ENCODE data around the gene GRIA1.

The GRIA1 gene

DNA sequence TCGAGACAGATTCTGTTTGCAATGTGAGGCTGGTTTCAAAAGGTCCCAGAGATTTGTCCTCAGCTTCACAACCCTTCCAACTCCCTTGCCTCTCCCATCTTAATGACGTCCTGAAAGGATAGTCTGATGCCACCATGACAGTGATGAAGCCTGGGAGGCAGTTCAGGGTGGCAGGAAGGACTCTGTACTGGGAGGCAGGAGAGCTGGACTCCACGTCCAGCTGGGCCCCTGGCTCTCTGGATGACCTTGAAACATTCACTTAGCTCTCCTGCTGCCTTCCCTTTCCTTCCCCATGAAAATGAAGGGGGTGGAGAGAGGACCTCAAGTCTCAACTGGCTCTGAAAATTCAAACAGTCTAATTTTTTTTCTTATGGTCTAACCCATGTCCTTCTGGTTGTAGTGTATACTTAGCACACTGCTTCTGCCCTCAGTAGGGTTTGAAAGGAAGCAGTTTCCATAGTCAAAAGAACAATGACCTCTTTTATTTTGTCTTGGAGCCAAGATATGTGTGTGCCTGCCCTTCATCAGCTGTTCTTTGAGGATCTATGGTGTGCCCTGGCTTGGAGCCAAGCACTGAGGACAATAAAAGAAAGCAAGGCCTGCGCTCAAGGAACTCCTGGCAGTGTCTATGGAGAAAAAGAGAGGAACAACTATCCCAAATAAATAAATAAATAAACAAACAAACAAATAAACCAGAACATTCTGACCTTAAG lies 188.3 kb downstream of the GRIA1 start:
- no peaks in the 10 kb centered on the region for H3K9me2 ChIP-seq (replicated peaks; ENCODE audit: insufficient read depth, low read length)
- H3K27me3 ChIP-seq (replicated peaks; ENCODE audit: insufficient read depth, low read length), result no peaks in the 10 kb centered on the region
- H3K36me3 ChIP-seq (replicated peaks; ENCODE audit: insufficient read depth, low read length), result no peaks in the 10 kb centered on the region
- no peak for DNase-seq
- no peaks in the 10 kb centered on the region for H3K4me1 ChIP-seq (ENCODE audit: low read length)
- no peaks in the 10 kb centered on the region for H3K9me3 ChIP-seq (replicated peaks; ENCODE audit: insufficient read depth, low read length)
- H3K4me2 ChIP-seq (ENCODE audit: low read depth, low read length), result no peak overlapping the region
- H2AFZ ChIP-seq (ENCODE audit: low read length), result no peak overlapping the region
- H4K20me1 ChIP-seq (ENCODE audit: insufficient read depth, low read length), result no peaks in the 10 kb centered on the region
- H3K27ac ChIP-seq (ENCODE audit: low read length), result no peak overlapping the region
- H3K4me3 ChIP-seq (ENCODE audit: low read length), result no peak overlapping the region
- no peaks in the 10 kb centered on the region for H3K79me2 ChIP-seq (ENCODE audit: low read length)
- H3F3A ChIP-seq (ENCODE audit: insufficient read depth, low read length), result no peaks in the 10 kb centered on the region
- H3K9ac ChIP-seq (ENCODE audit: low read length), result no peak overlapping the region
- TF ChIP-seq EZH2phosphoT487 (IDR thresholded peaks at IDR 0.05; ENCODE audit: low read length), result no peak
- no peak for TF ChIP-seq EZH2 (optimal IDR thresholded peaks at IDR 0.05; ENCODE audit: low read depth, low read length)
- TF ChIP-seq, protein P1, sequence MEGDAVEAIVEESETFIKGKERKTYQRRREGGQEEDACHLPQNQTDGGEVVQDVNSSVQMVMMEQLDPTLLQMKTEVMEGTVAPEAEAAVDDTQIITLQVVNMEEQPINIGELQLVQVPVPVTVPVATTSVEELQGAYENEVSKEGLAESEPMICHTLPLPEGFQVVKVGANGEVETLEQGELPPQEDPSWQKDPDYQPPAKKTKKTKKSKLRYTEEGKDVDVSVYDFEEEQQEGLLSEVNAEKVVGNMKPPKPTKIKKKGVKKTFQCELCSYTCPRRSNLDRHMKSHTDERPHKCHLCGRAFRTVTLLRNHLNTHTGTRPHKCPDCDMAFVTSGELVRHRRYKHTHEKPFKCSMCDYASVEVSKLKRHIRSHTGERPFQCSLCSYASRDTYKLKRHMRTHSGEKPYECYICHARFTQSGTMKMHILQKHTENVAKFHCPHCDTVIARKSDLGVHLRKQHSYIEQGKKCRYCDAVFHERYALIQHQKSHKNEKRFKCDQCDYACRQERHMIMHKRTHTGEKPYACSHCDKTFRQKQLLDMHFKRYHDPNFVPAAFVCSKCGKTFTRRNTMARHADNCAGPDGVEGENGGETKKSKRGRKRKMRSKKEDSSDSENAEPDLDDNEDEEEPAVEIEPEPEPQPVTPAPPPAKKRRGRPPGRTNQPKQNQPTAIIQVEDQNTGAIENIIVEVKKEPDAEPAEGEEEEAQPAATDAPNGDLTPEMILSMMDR (IDR thresholded peaks at IDR 0.05; ENCODE audit: low read length), result no peak

GRCh38 chr5:153690236-153690635 lies 199.8 kb downstream of the GRIA1 start:
- Histone ChIP-seq H4K20me1 (ENCODE audit: insufficient read depth, low read length) (no peaks in the 10 kb centered on the region), H3K9me3 (replicated peaks; ENCODE audit: insufficient read depth, low read length) (no peaks in the 10 kb centered on the region), H3K27me3 (replicated peaks; ENCODE audit: insufficient read depth, low read length) (no peaks in the 10 kb centered on the region), H3K4me1 (ENCODE audit: low read length) (no peaks in the 10 kb centered on the region), H3K4me2 (ENCODE audit: low read depth, low read length) (no peak overlapping the region), H3K79me2 (ENCODE audit: low read length) (no peaks in the 10 kb centered on the region), H3K9me2 (replicated peaks; ENCODE audit: insufficient read depth, low read length) (no peaks in the 10 kb centered on the region), H3K9ac (ENCODE audit: low read length) (no peak overlapping the region), H2AFZ (ENCODE audit: low read length) (no peak overlapping the region), H3F3A (ENCODE audit: insufficient read depth, low read length) (no peaks in the 10 kb centered on the region), H3K27ac (ENCODE audit: low read length) (no peak overlapping the region), H3K36me3 (replicated peaks; ENCODE audit: insufficient read depth, low read length) (no peaks in the 10 kb centered on the region), H3K4me3 (ENCODE audit: low read length) (no peak overlapping the region)
- TF ChIP-seq EZH2 (optimal IDR thresholded peaks at IDR 0.05; ENCODE audit: low read depth, low read length) (no peak), EZH2phosphoT487 (IDR thresholded peaks at IDR 0.05; ENCODE audit: low read length) (no peak)
- TF ChIP-seq, protein P1 (IDR thresholded peaks at IDR 0.05; ENCODE audit: low read length), result no peak
- no peak for DNase-seq

- Histone ChIP-seq H3K9ac (ENCODE audit: low read length) (no peak overlapping the region), H3K27me3 (replicated peaks; ENCODE audit: insufficient read depth, low read length) (no peaks in the 10 kb centered on the region), H3F3A (ENCODE audit: insufficient read depth, low read length) (no peaks in the 10 kb centered on the region), H3K27ac (ENCODE audit: low read length) (no peak overlapping the region), H3K9me3 (replicated peaks; ENCODE audit: insufficient read depth, low read length) (no peaks in the 10 kb centered on the region), H3K4me1 (ENCODE audit: low read length) (no peaks in the 10 kb centered on the region), H3K9me2 (replicated peaks; ENCODE audit: insufficient read depth, low read length) (no peaks in the 10 kb centered on the region), H4K20me1 (ENCODE audit: insufficient read depth, low read length) (no peaks in the 10 kb centered on the region), H2AFZ (ENCODE audit: low read length) (no peak overlapping the region), H3K4me3 (ENCODE audit: low read length) (no peak overlapping the region), H3K4me2 (ENCODE audit: low read depth, low read length) (no peak overlapping the region), H3K36me3 (replicated peaks; ENCODE audit: insufficient read depth, low read length) (no peaks in the 10 kb centered on the region), H3K79me2 (ENCODE audit: low read length) (no peaks in the 10 kb centered on the region)
- no peak for DNase-seq
- TF ChIP-seq EZH2 (optimal IDR thresholded peaks at IDR 0.05; ENCODE audit: low read depth, low read length) (no peak), EZH2phosphoT487 (IDR thresholded peaks at IDR 0.05; ENCODE audit: low read length) (no peak)
- TF ChIP-seq, protein P1 (IDR thresholded peaks at IDR 0.05; ENCODE audit: low read length), result no peak
Observed at GRCh38 chr5:153696256-153696655, 205.8 kb downstream of the GRIA1 start.

Measured in MM.1S (cell line).